NCI-H1048 (cell line): ENCODE results near the gene CACTIN.
A peak's percentile ranks its signal among the peaks of the same experiment; 100 is the strongest.
"Not testable (repeated sequence)": the region's sequence is repeated elsewhere in the genome, so short reads cannot be mapped to it uniquely, and the experiment has no call there.

Source experiments
- DNase-seq: peaks from one replicate; lab custom pipeline; 2025; lab: John Stamatoyannopoulos, UW

CACTIN gene

GRCh38 chr19:3626473-3627350 is at the start of gene CACTIN:
Gene CACTIN (minus strand): TSS chr19:3626790. CDS start chr19:3626762, 28 bp downstream.
- peak; percentile 96 for DNase-seq

- DNase-seq = no peak
These were observed 48.4 kb upstream of the CACTIN start for GRCh38 chr19:3674784-3675543.

GRCh38 chr19:3673506-3674439 is 47.2 kb upstream of the CACTIN start:
- DNase-seq = no peak

- no peak for DNase-seq
These were observed 46.4 kb upstream of the CACTIN start for GRCh38 chr19:3672993-3673392.

GRCh38 chr19:3672575-3672948 is 46.0 kb upstream of the CACTIN start:
- DNase-seq = no peak

GRCh38 chr19:3671680-3672574 is 45.3 kb upstream of the CACTIN start:
- no peak for DNase-seq

GRCh38 chr19:3670796-3671679 is 44.4 kb upstream of the CACTIN start:
- no peak for DNase-seq

- no peak for DNase-seq
These were observed 43.6 kb upstream of the CACTIN start for GRCh38 chr19:3669947-3670795.

- DNase-seq = no peak
These were observed 42.7 kb upstream of the CACTIN start for GRCh38 chr19:3669082-3669946.

GRCh38 chr19:3668331-3669081 is 41.9 kb upstream of the CACTIN start:
- no peak for DNase-seq

- DNase-seq = no peak
These were observed 41.2 kb upstream of the CACTIN start for GRCh38 chr19:3667766-3668165.

- DNase-seq = no peak
These were observed 40.5 kb upstream of the CACTIN start for GRCh38 chr19:3667037-3667638.

GRCh38 chr19:3666545-3666856 is 39.9 kb upstream of the CACTIN start:
- DNase-seq = not testable (repeated sequence)

- DNase-seq = no peak
These were observed 39.3 kb upstream of the CACTIN start for GRCh38 chr19:3665681-3666544.

GRCh38 chr19:3664879-3665642 is 38.5 kb upstream of the CACTIN start:
- DNase-seq = no peak
